ENCODE results near the gene FBXO4.

DNA sequence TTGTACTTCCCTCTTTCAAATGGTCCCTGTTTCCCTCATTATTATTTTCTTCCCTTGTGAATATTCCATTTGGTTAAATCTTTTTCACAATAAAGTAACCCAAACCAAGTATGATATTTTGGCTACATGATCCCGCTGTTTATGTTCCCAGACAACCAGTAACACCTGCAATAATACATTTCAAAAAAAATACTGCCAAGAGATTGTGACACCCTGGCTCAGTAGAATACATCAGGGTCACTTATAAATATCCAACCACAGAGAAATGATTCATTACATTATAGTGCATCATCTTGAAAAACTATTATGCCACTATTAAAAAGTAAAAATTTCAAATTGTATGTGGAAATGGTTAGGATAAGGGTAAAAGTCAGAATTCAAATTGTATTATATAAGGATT, 47.7 kb upstream of the FBXO4 start:
- TF ChIP-seq SP1 (IDR thresholded peaks at IDR 0.05) (no peak), LEF1 (IDR thresholded peaks at IDR 0.05; ENCODE audit: borderline replicate concordance) (no peak), HDGF (IDR thresholded peaks at IDR 0.05; ENCODE audit: borderline replicate concordance) (no peak)
